SK-N-SH treated with all-trans-retinoic acid at 6 μM for 48 hours (cell line): ENCODE data around the gene ERCC2.

Experiments used
- ATAC-seq: fragments of 200-7000 bp; cut with Tn5 transposase; 3 replicates; pipeline ENCODE4 v1.9.1; 2020; ENCODE audit warnings: mild to moderate bottlenecking, moderate library complexity
- ARNTL ChIP-seq: fragments of 450-650 bp; formaldehyde crosslinking; IDR thresholded peaks from 2 replicates; pipeline ENCODE4 v1.5.0; 2020; ENCODE audit warnings: low read depth, mild to moderate bottlenecking, moderate library complexity, borderline replicate concordance
- BACH2 ChIP-seq: fragments of 250-450 bp; sonication (Bioruptor Pico); IDR thresholded peaks from 2 replicates; pipeline ENCODE4 v1.9.0; 2021; ENCODE audit warnings: mild to moderate bottlenecking, borderline replicate concordance
- CREB5 ChIP-seq: fragments of 250-450 bp; sonication (Bioruptor Pico); IDR thresholded peaks from 2 replicates; pipeline ENCODE4 v1.5.1; 2020; ENCODE audit warnings: low read depth, mild to moderate bottlenecking, moderate library complexity
- CSDC2 ChIP-seq: fragments of 250-450 bp; sonication (Bioruptor Pico); IDR thresholded peaks from 2 replicates; pipeline ENCODE4 v1.5.0; 2020; ENCODE audit warnings: mild to moderate bottlenecking, moderate library complexity
- CSRNP3 ChIP-seq: fragments of 250-450 bp; sonication (Bioruptor Pico); IDR thresholded peaks from 2 replicates; pipeline ENCODE4 v1.5.1; 2021; ENCODE audit warnings: mild to moderate bottlenecking, moderate library complexity
- ESRRG ChIP-seq: fragments of 250-450 bp; sonication (Bioruptor Pico); IDR thresholded peaks from 2 replicates; pipeline ENCODE4 v1.6.1; 2021; ENCODE audit warnings: mild to moderate bottlenecking
- GLIS3 ChIP-seq: fragments of 250-450 bp; sonication (Bioruptor Pico); IDR thresholded peaks from 2 replicates; pipeline ENCODE4 v1.5.0; 2020; ENCODE audit warnings: mild to moderate bottlenecking, moderate library complexity
- ISL1 ChIP-seq: fragments of 250-450 bp; sonication (Bioruptor Pico); IDR thresholded peaks from 2 replicates; pipeline ENCODE4 v2.1.2; 2022; ENCODE audit warnings: mild to moderate bottlenecking, moderate library complexity
- OSR1 ChIP-seq: fragments of 250-450 bp; sonication (Bioruptor Pico); IDR thresholded peaks from 2 replicates; pipeline ENCODE4 v1.8.0; 2022; ENCODE audit warnings: moderate library complexity, mild to moderate bottlenecking, inconsistent platforms
- PATZ1 ChIP-seq: fragments of 250-450 bp; sonication (Bioruptor Pico); IDR thresholded peaks from 2 replicates; pipeline ENCODE4 v1.8.0; 2020; ENCODE audit warnings: mild to moderate bottlenecking, moderate library complexity, borderline replicate concordance
- POU6F1 ChIP-seq: fragments of 250-450 bp; sonication (Bioruptor Pico); IDR thresholded peaks from 2 replicates; pipeline ENCODE4 v1.8.0; 2021; ENCODE audit warnings: low read depth, mild to moderate bottlenecking, moderate library complexity, borderline replicate concordance
- RARB ChIP-seq: fragments of 250-450 bp; sonication (Bioruptor Pico); IDR thresholded peaks from 2 replicates; pipeline ENCODE4 v1.8.0; 2021; ENCODE audit warnings: mild to moderate bottlenecking, moderate library complexity
- SNAI2 ChIP-seq: fragments of 250-450 bp; sonication (Bioruptor Pico); IDR thresholded peaks from 2 replicates; pipeline ENCODE4 v1.5.0; 2020; ENCODE audit warnings: mild to moderate bottlenecking, moderate library complexity
- TCF4 ChIP-seq: fragments of 250-450 bp; sonication (Bioruptor Pico); IDR thresholded peaks from 2 replicates; pipeline ENCODE4 v1.8.0; 2021; ENCODE audit warnings: mild to moderate bottlenecking, moderate library complexity, borderline replicate concordance
- TOX ChIP-seq: fragments of 250-450 bp; sonication (Bioruptor Pico); IDR thresholded peaks from 2 replicates; pipeline ENCODE4 v1.8.0; 2021; ENCODE audit warnings: mild to moderate bottlenecking, moderate library complexity, borderline replicate concordance
- TSHZ2 ChIP-seq: fragments of 250-450 bp; sonication (Bioruptor Pico); IDR thresholded peaks from 2 replicates; pipeline ENCODE4 v1.5.0; 2020; ENCODE audit warnings: mild to moderate bottlenecking, moderate library complexity
- ZC3H10 ChIP-seq: fragments of 250-450 bp; sonication (Bioruptor Pico); IDR thresholded peaks from 2 replicates; pipeline ENCODE4 v1.5.1; 2021; ENCODE audit warnings: mild to moderate bottlenecking, moderate library complexity
- ZFP3 ChIP-seq: fragments of 250-450 bp; sonication (Bioruptor Pico); IDR thresholded peaks from 2 replicates; pipeline ENCODE4 v1.5.0; 2020; ENCODE audit warnings: mild to moderate bottlenecking, moderate library complexity
- ZFP30 ChIP-seq: fragments of 450-650 bp; formaldehyde crosslinking; IDR thresholded peaks from 2 replicates; pipeline ENCODE4 v1.5.0; 2022; ENCODE audit warnings: mild to moderate bottlenecking, moderate library complexity
- ZNF565 ChIP-seq: fragments of 450-650 bp; formaldehyde crosslinking; conservative IDR thresholded peaks from 2 replicates; pipeline ENCODE4 v1.5.0; 2020; ENCODE audit warnings: low read depth, mild to moderate bottlenecking, moderate library complexity
- ZNF70 ChIP-seq: fragments of 450-650 bp; formaldehyde crosslinking; IDR thresholded peaks from 2 replicates; pipeline ENCODE4 v1.5.0; 2020; ENCODE audit warnings: mild to moderate bottlenecking, moderate library complexity
- ZNF8 ChIP-seq: fragments of 450-650 bp; formaldehyde crosslinking; IDR thresholded peaks from 2 replicates; pipeline ENCODE4 v1.5.0; 2020; ENCODE audit warnings: mild to moderate bottlenecking, moderate library complexity

ERCC2 gene

GRCh38 chr19:45349126-45349415 lies 21.3 kb downstream of the ERCC2 start:
- TF ChIP-seq ZNF70 (CRISPR knock-in tag) (no peak), ESRRG (CRISPR knock-in tag) (no peak), ZC3H10 (CRISPR knock-in tag) (no peak), ARNTL (no peak), POU6F1 (CRISPR knock-in tag) (no peak), ZNF565 (CRISPR knock-in tag) (no peak), ZFP30 (CRISPR knock-in tag) (no peak), RARB (CRISPR knock-in tag) (no peak), OSR1 (CRISPR knock-in tag) (no peak), ZNF8 (no peak), GLIS3 (no peak), CSDC2 (CRISPR knock-in tag) (no peak), ISL1 (CRISPR knock-in tag) (no peak), TSHZ2 (CRISPR knock-in tag) (no peak), SNAI2 (CRISPR knock-in tag) (no peak)
- no peak for ATAC-seq

GRCh38 chr19:45348367-45349125 lies 21.8 kb downstream of the ERCC2 start:
- peak; percentile 3 for ATAC-seq

More at GRCh38 chr19:45348367-45349125, 21.8 kb downstream of the ERCC2 start:
- no peak for TF ChIP-seq TOX (CRISPR knock-in tag)
- TF ChIP-seq ESRRG (CRISPR knock-in tag), result no peak
- TF ChIP-seq TSHZ2 (CRISPR knock-in tag), result no peak
- TF ChIP-seq GLIS3, result no peak
- TF ChIP-seq POU6F1 (CRISPR knock-in tag), result no peak
- TF ChIP-seq ISL1 (CRISPR knock-in tag), result no peak
- TF ChIP-seq CREB5 (CRISPR knock-in tag), result no peak
- TF ChIP-seq PATZ1 (CRISPR knock-in tag), result no peak
- no peak for TF ChIP-seq TCF4 (CRISPR knock-in tag)
- TF ChIP-seq OSR1 (CRISPR knock-in tag), result no peak
- no peak for TF ChIP-seq CSRNP3 (CRISPR knock-in tag)
- TF ChIP-seq ZFP3 (CRISPR knock-in tag), result no peak
- no peak for TF ChIP-seq ZNF8
- TF ChIP-seq ARNTL, result no peak
- no peak for TF ChIP-seq BACH2 (CRISPR knock-in tag)
- TF ChIP-seq, all 23 proteins: peak for 0
